DND-41 (cell line): ENCODE data around the gene RARS2.

ENCODE experiments used
- ATAC-seq: fragments of 200-7000 bp; cut with Tn5 transposase; 3 replicates; pipeline ENCODE4 v1.9.1; 2021; ENCODE audit warnings: low read depth; ENCODE audit not compliant: insufficient read depth
- DNase-seq: peaks from one replicate; pipeline ENCODE4 v3.0.0-alpha.2; 2020
- H2AFZ ChIP-seq: 2 replicates; pipeline ENCODE4 v1.6.0; 2012; ENCODE audit warnings: low read depth, low read length
- H3K27ac ChIP-seq: 2 replicates; pipeline ENCODE4 v1.5.1; 2012; ENCODE audit warnings: low read length, inconsistent platforms
- H3K27me3 ChIP-seq: fragments of 200-600 bp; sonication (generic); 2 replicates; pipeline ENCODE4 v1.6.0; 2012; ENCODE audit warnings: low read length, mild to moderate bottlenecking, inconsistent platforms; ENCODE audit not compliant: insufficient read depth, poor library complexity
- H3K36me3 ChIP-seq: 2 replicates; pipeline ENCODE4 v1.5.1; 2012; ENCODE audit warnings: low read length, inconsistent platforms; ENCODE audit not compliant: insufficient read depth
- H3K4me1 ChIP-seq: 2 replicates; pipeline ENCODE4 v1.5.1; 2012; ENCODE audit warnings: mild to moderate bottlenecking, low read length; ENCODE audit not compliant: insufficient read depth
- H3K4me2 ChIP-seq: 2 replicates; pipeline ENCODE4 v1.6.0; 2012; ENCODE audit warnings: mild to moderate bottlenecking, moderate library complexity, low read length, inconsistent platforms; ENCODE audit not compliant: insufficient read depth
- H3K4me3 ChIP-seq, 2 experiments: fragments of 200-600 bp in 1 of 2; shearing (Covaris generic) in 1 of 2; 2 replicates each; pipeline ENCODE4 v1.5.1; 2012 to 2016; ENCODE audit warnings: inconsistent platforms in 2 of 2, low read length in 2 of 2, mild to moderate bottlenecking in 2 of 2, low read depth in 1 of 2, moderate library complexity in 1 of 2
- H3K79me2 ChIP-seq: 2 replicates; pipeline ENCODE4 v1.6.0; 2012; ENCODE audit warnings: low read length, inconsistent platforms; ENCODE audit not compliant: insufficient read depth
- H3K9ac ChIP-seq: 2 replicates; pipeline ENCODE4 v1.6.0; 2012; ENCODE audit warnings: low read depth, mild to moderate bottlenecking, inconsistent platforms, low read length, moderate library complexity
- H3K9me3 ChIP-seq: 2 replicates; pipeline ENCODE4 v1.5.1; 2012; ENCODE audit warnings: low read length, moderate library complexity, mild to moderate bottlenecking, inconsistent platforms; ENCODE audit not compliant: insufficient read depth, severe bottlenecking
- H4K20me1 ChIP-seq: 2 replicates; pipeline ENCODE4 v1.6.0; 2012; ENCODE audit warnings: low read length; ENCODE audit not compliant: insufficient read depth
- EZH2 ChIP-seq: IDR thresholded peaks from 3 replicates; pipeline ENCODE4 v1.6.1; 2012; ENCODE audit warnings: borderline replicate concordance, low read depth, mild to moderate bottlenecking, moderate library complexity, low read length, inconsistent platforms; ENCODE audit not compliant: severe bottlenecking
- TF ChIP-seq, protein P1 (sequence below): IDR thresholded peaks from 2 replicates; pipeline ENCODE4 v1.5.1; 2012; ENCODE audit warnings: borderline replicate concordance, low read length, moderate library complexity, mild to moderate bottlenecking; ENCODE audit not compliant: poor library complexity, severe bottlenecking; ENCODE audit errors: extremely low read depth

RARS2 gene

DNA sequence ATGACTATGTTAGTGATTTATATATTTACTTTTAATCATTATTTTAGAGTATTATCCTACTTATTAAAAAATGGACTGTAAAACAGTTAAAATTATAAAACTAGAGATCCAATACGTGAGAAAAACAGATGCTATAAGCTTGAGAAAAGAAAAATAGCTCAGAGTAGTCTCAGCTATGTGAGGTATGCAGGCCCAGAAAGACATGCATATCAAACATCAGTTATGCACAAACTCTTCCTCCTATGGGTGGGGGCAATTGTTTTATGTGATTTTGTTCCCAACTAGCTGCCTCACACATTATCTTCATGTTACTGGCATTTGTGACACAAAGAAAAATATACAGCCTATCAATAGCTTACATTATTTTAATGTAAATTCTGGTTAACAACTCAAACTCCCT is 28.8 kb downstream of the RARS2 start:
- no peak for ATAC-seq
- H2AFZ ChIP-seq, result no peak overlapping the region
- H3K27me3 ChIP-seq, result no peaks in the 10 kb centered on the region
- TF ChIP-seq, protein P1, sequence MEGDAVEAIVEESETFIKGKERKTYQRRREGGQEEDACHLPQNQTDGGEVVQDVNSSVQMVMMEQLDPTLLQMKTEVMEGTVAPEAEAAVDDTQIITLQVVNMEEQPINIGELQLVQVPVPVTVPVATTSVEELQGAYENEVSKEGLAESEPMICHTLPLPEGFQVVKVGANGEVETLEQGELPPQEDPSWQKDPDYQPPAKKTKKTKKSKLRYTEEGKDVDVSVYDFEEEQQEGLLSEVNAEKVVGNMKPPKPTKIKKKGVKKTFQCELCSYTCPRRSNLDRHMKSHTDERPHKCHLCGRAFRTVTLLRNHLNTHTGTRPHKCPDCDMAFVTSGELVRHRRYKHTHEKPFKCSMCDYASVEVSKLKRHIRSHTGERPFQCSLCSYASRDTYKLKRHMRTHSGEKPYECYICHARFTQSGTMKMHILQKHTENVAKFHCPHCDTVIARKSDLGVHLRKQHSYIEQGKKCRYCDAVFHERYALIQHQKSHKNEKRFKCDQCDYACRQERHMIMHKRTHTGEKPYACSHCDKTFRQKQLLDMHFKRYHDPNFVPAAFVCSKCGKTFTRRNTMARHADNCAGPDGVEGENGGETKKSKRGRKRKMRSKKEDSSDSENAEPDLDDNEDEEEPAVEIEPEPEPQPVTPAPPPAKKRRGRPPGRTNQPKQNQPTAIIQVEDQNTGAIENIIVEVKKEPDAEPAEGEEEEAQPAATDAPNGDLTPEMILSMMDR, result no peak
- TF ChIP-seq EZH2, result no peak
- no peaks in the 10 kb centered on the region for H3K9me3 ChIP-seq
- DNase-seq, result no peak
- no peaks in the 10 kb centered on the region for H4K20me1 ChIP-seq
- H3K36me3 ChIP-seq, result peaks cover 63% of the 10 kb centered on the region
- no peak overlapping the region for H3K27ac ChIP-seq
- no peaks in the 10 kb centered on the region for H3K4me1 ChIP-seq
- no peak overlapping the region for H3K4me3 ChIP-seq
- no peak overlapping the region for H3K9ac ChIP-seq
- H3K4me2 ChIP-seq, result no peak overlapping the region
- H3K79me2 ChIP-seq, result peaks cover 3% of the 10 kb centered on the region; the same call in 1 of the 2 replicates

DNA sequence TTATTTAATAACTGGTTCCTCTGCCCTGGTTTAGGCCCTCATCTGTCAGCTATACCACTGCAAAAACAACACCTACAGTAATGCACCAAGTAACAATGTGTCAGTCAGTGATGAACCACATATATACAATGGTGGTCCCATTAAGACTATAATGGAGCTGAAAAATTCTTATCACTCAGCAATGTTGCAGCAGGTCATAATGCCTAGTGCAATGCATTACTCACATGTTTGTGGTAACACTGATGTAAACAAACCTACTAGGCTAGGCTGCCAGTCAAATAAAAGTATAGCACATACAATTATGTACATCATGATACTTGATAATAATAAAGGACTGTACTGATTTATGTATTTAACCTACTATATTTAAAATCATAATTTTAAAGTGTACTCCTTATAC is 31.3 kb downstream of the RARS2 start:
- TF ChIP-seq, protein P1, result no peak
- no peak for TF ChIP-seq EZH2
- Histone ChIP-seq H3K9ac (no peak overlapping the region), H3K79me2 (no peaks in the 10 kb centered on the region), H3K4me2 (no peak overlapping the region), H3K4me3 (no peak overlapping the region), H3K27me3 (no peaks in the 10 kb centered on the region), H2AFZ (no peak overlapping the region), H3K4me1 (no peaks in the 10 kb centered on the region), H3K9me3 (no peaks in the 10 kb centered on the region), H4K20me1 (no peaks in the 10 kb centered on the region), H3K36me3 (peaks cover 68% of the 10 kb centered on the region), H3K27ac (no peak overlapping the region)
- ATAC-seq (no peak), DNase-seq (no peak)

DNA sequence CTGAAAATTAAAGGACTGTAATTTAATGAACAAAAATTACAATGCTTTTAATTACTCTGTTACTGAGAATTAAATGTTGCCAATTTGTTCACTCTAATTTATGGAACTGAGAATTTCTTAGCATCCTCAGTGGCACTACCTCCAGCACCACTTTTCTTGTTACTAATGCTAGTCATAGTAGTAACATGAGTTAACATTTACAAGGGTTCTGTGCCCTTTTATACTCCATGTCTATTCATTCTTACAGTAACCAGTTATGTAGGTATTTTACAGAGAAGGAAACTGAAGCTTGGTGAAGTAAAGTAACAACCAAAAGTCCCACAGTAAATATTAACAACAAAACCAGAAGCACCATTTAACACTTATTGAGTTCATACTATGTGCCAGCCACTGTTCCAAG is 34.3 kb downstream of the RARS2 start:
- Histone ChIP-seq H3K79me2 (no peaks in the 10 kb centered on the region), H4K20me1 (no peaks in the 10 kb centered on the region), H3K36me3 (peaks cover 55% of the 10 kb centered on the region; the same call in 1 of the 2 replicates), H3K9me3 (no peaks in the 10 kb centered on the region), H3K4me3 (no peak overlapping the region), H3K4me2 (no peak overlapping the region), H3K4me1 (no peaks in the 10 kb centered on the region), H3K9ac (no peak overlapping the region), H2AFZ (no peak overlapping the region), H3K27me3 (no peaks in the 10 kb centered on the region), H3K27ac (no peak overlapping the region)
- DNase-seq (no peak), ATAC-seq (no peak)
- no peak for TF ChIP-seq EZH2
- TF ChIP-seq, protein P1, result no peak
